H9 (cell line): ENCODE results near the gene CRYGN. TPM values are rescaled to one million over a fixed set of nuclear protein-coding genes. Genes with fewer than 3 reads are reported as not detected.

Experiments
- DNase-seq: peaks from one replicate; pipeline ENCODE4 v3.0.0-alpha.2; 2017
- H2AFZ ChIP-seq: one replicate; pipeline ENCODE4 v1.6.1; 2013; ENCODE audit warnings: mild to moderate bottlenecking, low read length, control low read depth, moderate library complexity
- H2AK5ac ChIP-seq: 2 replicates; pipeline ENCODE4 v1.6.1; 2013; ENCODE audit warnings: low read length, control low read depth, mixed read lengths; ENCODE audit not compliant: insufficient read length
- H2BK120ac ChIP-seq: one replicate; pipeline ENCODE4 v1.6.1; 2013; ENCODE audit warnings: low read depth, mild to moderate bottlenecking, low read length, control low read depth, inconsistent platforms; ENCODE audit not compliant: poor library complexity, severe bottlenecking
- H2BK12ac ChIP-seq: 2 replicates; pipeline ENCODE4 v1.6.1; 2013; ENCODE audit warnings: low read length, control low read depth, mixed read lengths, low read depth; ENCODE audit not compliant: insufficient read length
- H2BK15ac ChIP-seq: 2 replicates; pipeline ENCODE4 v1.6.1; 2013; ENCODE audit warnings: low read depth, low read length, control low read depth
- H2BK20ac ChIP-seq: one replicate; pipeline ENCODE4 v1.6.1; 2013; ENCODE audit warnings: low read depth, mild to moderate bottlenecking, low read length, control low read depth, inconsistent platforms; ENCODE audit not compliant: poor library complexity, severe bottlenecking
- H2BK5ac ChIP-seq: 2 replicates; pipeline ENCODE4 v1.6.1; 2013; ENCODE audit warnings: low read length, control low read depth, mixed read lengths; ENCODE audit not compliant: insufficient read length
- H3K14ac ChIP-seq: 2 replicates; pipeline ENCODE4 v1.6.1; 2013; ENCODE audit warnings: low read length, control low read depth; ENCODE audit not compliant: insufficient read depth
- H3K18ac ChIP-seq: 2 replicates; pipeline ENCODE4 v1.6.1; 2013; ENCODE audit warnings: low read depth, mild to moderate bottlenecking, mixed read lengths, low read length, control low read depth; ENCODE audit not compliant: insufficient read length
- H3K23ac ChIP-seq: 2 replicates; pipeline ENCODE4 v1.6.1; 2013; ENCODE audit warnings: low read length, control low read depth, mixed read lengths, low read depth; ENCODE audit not compliant: insufficient read length
- H3K23me2 ChIP-seq: 2 replicates; pipeline ENCODE4 v1.6.1; 2013; ENCODE audit warnings: low read depth, mild to moderate bottlenecking, mixed read lengths, low read length, control low read depth; ENCODE audit not compliant: insufficient read length, poor library complexity, severe bottlenecking
- H3K27ac ChIP-seq: 2 replicates; pipeline ENCODE4 v1.5.1; 2013; ENCODE audit warnings: low read length, control low read depth, mixed read lengths, low read depth; ENCODE audit not compliant: insufficient read length
- H3K27me3 ChIP-seq: 2 replicates; pipeline ENCODE4 v1.6.1; 2013; ENCODE audit warnings: low read length, control low read depth, inconsistent platforms; ENCODE audit not compliant: insufficient read depth
- H3K4ac ChIP-seq: 2 replicates; pipeline ENCODE4 v1.6.1; 2013; ENCODE audit warnings: low read depth, mild to moderate bottlenecking, control low read depth, inconsistent platforms, low read length, moderate library complexity
- H3K4me1 ChIP-seq: 2 replicates; pipeline ENCODE4 v1.6.1; 2013; ENCODE audit warnings: low read length, control low read depth, inconsistent platforms; ENCODE audit not compliant: insufficient read depth
- H3K4me2 ChIP-seq: 2 replicates; pipeline ENCODE4 v1.6.1; 2013; ENCODE audit warnings: low read length, control low read depth, mixed read lengths; ENCODE audit not compliant: insufficient read length, insufficient read depth
- H3K56ac ChIP-seq: 2 replicates; pipeline ENCODE4 v1.6.1; 2013; ENCODE audit warnings: low read depth, mild to moderate bottlenecking, mixed read lengths, low read length, control low read depth; ENCODE audit not compliant: insufficient read length
- H3K79me1 ChIP-seq: 2 replicates; pipeline ENCODE4 v1.6.1; 2013; ENCODE audit warnings: low read depth, mild to moderate bottlenecking, moderate library complexity, low read length, control low read depth, inconsistent platforms; ENCODE audit not compliant: insufficient read depth, poor library complexity, severe bottlenecking
- H3K79me2 ChIP-seq: 2 replicates; pipeline ENCODE4 v1.6.1; 2013; ENCODE audit warnings: low read length, control low read depth, inconsistent platforms; ENCODE audit not compliant: insufficient read depth
- H3K9ac ChIP-seq: 2 replicates; pipeline ENCODE4 v1.6.1; 2013; ENCODE audit warnings: low read length, control low read depth, mixed read lengths; ENCODE audit not compliant: insufficient read length; ENCODE audit errors: extremely low read depth
- H3K9me3 ChIP-seq: one replicate; pipeline ENCODE4 v1.6.1; 2013; ENCODE audit warnings: low read depth, low read length, inconsistent platforms; ENCODE audit not compliant: control insufficient read depth
- H3T11ph ChIP-seq: one replicate; pipeline ENCODE4 v1.6.1; 2013; ENCODE audit warnings: mild to moderate bottlenecking, low read length, control low read depth, inconsistent platforms
- H4K20me1 ChIP-seq: one replicate; pipeline ENCODE4 v1.6.1; 2013; ENCODE audit not compliant: control insufficient read depth, insufficient read length, insufficient read depth
- H4K5ac ChIP-seq: 2 replicates; pipeline ENCODE4 v1.6.1; 2013; ENCODE audit warnings: low read depth, mild to moderate bottlenecking, mixed read lengths, low read length, control low read depth; ENCODE audit not compliant: insufficient read length
- H4K8ac ChIP-seq: replicated peaks from 2 replicates; pipeline ENCODE4 v1.6.1; 2013; ENCODE audit warnings: low read length, control low read depth, mixed read lengths, low read depth; ENCODE audit not compliant: insufficient read length
- H4K91ac ChIP-seq: 2 replicates; pipeline ENCODE4 v1.6.1; 2013; ENCODE audit warnings: low read depth, mild to moderate bottlenecking, moderate library complexity, mixed read lengths, low read length, control low read depth; ENCODE audit not compliant: insufficient read length
- H3K27ac Mint-ChIP-seq, 3 experiments: 2 replicates in 2 of 3; 3 replicates in 1 of 3; pipeline ENCODE4 v1.8.0; 2020 to 2021; ENCODE audit warnings: mixed read lengths in 3 of 3, mild to moderate bottlenecking in 1 of 3, moderate library complexity in 1 of 3
- H3K27me3 Mint-ChIP-seq: 2 replicates; pipeline ENCODE4 v1.8.0; 2021; ENCODE audit warnings: low read depth, mild to moderate bottlenecking, moderate library complexity, mixed read lengths
- H3K36me3 Mint-ChIP-seq, 3 experiments: 2 replicates in 2 of 3; 3 replicates in 1 of 3; pipeline ENCODE4 v1.8.0; 2020 to 2021; ENCODE audit warnings: low read depth in 3 of 3, mixed read lengths in 3 of 3; ENCODE audit not compliant: insufficient read depth in 1 of 3
- H3K4me1 Mint-ChIP-seq, 2 experiments: 2 replicates each; pipeline ENCODE4 v1.8.0; 2020; ENCODE audit warnings: mixed read lengths in 2 of 2
- H3K4me3 Mint-ChIP-seq, 2 experiments: 2 replicates in 1 of 2; 3 replicates in 1 of 2; pipeline ENCODE4 v1.8.0; 2020 to 2021; ENCODE audit warnings: mild to moderate bottlenecking in 2 of 2, mixed read lengths in 2 of 2, moderate library complexity in 1 of 2
- H3K9me3 Mint-ChIP-seq, 2 experiments: 2 replicates in 1 of 2; 3 replicates in 1 of 2; pipeline ENCODE4 v1.8.0; 2020; ENCODE audit warnings: mild to moderate bottlenecking in 2 of 2, mixed read lengths in 2 of 2, moderate library complexity in 1 of 2
- WGBS: extraction: QIAGEN DNeasy Blood & Tissue Kit; methylation state at CpG from one replicate; pipeline ENCODE4 v1.1.7; 2013; ENCODE audit warnings: missing lambda C conversion rate, low lambda C conversion rate, mixed read lengths; ENCODE audit not compliant: insufficient read length; ENCODE audit errors: extremely low coverage; 5-methylcytosine and 5-hydroxymethylcytosine counted together
- total RNA-seq: library from RNA; stranded (reverse); gene quantifications from 2 replicates; pipeline ENCODE4 v1.2.1, GENCODE V29; 2021
- TF ChIP-seq, protein P1 (sequence below): fragments of 200-600 bp; sonication (generic); conservative IDR thresholded peaks from 3 replicates; pipeline ENCODE4 v1.8.0; 2021; ENCODE audit warnings: antibody characterized with exemption, mild to moderate bottlenecking

CRYGN gene
- total RNA-seq, 1 experiment from 2014 or later = 1.8 TPM

DNA sequence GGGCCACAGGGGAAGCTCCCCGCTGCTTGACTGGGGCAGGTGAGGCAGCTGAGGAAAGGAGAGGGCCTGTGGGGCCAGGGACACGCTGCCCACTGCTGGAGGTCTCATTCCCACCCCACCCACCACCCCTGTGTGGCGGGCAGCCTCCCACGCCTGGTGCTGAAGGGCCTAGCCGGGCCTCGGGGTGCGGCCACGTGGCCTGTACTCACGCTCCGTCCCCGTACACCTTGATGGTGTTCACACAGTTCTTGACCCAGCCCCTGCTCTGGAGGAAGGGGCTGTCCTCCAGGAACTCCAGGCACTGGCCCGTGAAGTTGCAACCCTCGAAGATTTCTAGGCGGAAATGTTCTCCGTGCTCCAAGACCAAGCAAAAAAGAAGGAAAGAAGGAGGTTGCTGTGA, 4.0 kb downstream of the CRYGN start:
- Mint-ChIP-seq H3K4me1 (peaks cover 14 to 17% of the 10 kb centered on the region in 2 experiments), H3K9me3 (peaks cover 0 to 3% of the 10 kb centered on the region in 2 experiments; a peak in 2 of 5 replicates), H3K27ac (peak overlapping the region in 1 of 3 experiments; percentile 55; a peak in 1 of 7 replicates), H3K36me3 (peaks cover 0 to 5% (median 0%) of the 10 kb centered on the region in 3 experiments; a peak in 2 of 7 replicates), H3K4me3 (no peak overlapping the region), H3K27me3 (peaks cover 3% of the 10 kb centered on the region)
- no peak overlapping the region for H2BK5ac ChIP-seq
- H2BK15ac ChIP-seq = no peak overlapping the region
- TF ChIP-seq, protein P1, sequence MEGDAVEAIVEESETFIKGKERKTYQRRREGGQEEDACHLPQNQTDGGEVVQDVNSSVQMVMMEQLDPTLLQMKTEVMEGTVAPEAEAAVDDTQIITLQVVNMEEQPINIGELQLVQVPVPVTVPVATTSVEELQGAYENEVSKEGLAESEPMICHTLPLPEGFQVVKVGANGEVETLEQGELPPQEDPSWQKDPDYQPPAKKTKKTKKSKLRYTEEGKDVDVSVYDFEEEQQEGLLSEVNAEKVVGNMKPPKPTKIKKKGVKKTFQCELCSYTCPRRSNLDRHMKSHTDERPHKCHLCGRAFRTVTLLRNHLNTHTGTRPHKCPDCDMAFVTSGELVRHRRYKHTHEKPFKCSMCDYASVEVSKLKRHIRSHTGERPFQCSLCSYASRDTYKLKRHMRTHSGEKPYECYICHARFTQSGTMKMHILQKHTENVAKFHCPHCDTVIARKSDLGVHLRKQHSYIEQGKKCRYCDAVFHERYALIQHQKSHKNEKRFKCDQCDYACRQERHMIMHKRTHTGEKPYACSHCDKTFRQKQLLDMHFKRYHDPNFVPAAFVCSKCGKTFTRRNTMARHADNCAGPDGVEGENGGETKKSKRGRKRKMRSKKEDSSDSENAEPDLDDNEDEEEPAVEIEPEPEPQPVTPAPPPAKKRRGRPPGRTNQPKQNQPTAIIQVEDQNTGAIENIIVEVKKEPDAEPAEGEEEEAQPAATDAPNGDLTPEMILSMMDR = no peak
- no peaks in the 10 kb centered on the region for H3K27me3 ChIP-seq
- no peak overlapping the region for H4K8ac ChIP-seq
- no peak overlapping the region for H2BK12ac ChIP-seq
- no peak overlapping the region for H3K56ac ChIP-seq
- no peak overlapping the region for H2AFZ ChIP-seq
- H3K4ac ChIP-seq = no peak overlapping the region
- H3K79me2 ChIP-seq = no peaks in the 10 kb centered on the region
- H4K91ac ChIP-seq = no peak overlapping the region
- no peaks in the 10 kb centered on the region for H3K4me1 ChIP-seq
- DNase-seq = no peak
- no peak overlapping the region for H4K5ac ChIP-seq
- no peak overlapping the region for H3T11ph ChIP-seq
- peaks cover 11% of the 10 kb centered on the region for H3K23me2 ChIP-seq
- H3K23ac ChIP-seq = no peak overlapping the region
- no peak overlapping the region for H2BK20ac ChIP-seq
- no peak overlapping the region for H2BK120ac ChIP-seq
- no peak overlapping the region for H3K27ac ChIP-seq
- no peak overlapping the region for H2AK5ac ChIP-seq
- H3K18ac ChIP-seq = no peak overlapping the region
- H4K20me1 ChIP-seq = no peaks in the 10 kb centered on the region
- no peak overlapping the region for H3K9ac ChIP-seq
- H3K14ac ChIP-seq = no peak overlapping the region
- no peak overlapping the region for H3K4me2 ChIP-seq
- no peaks in the 10 kb centered on the region for H3K79me1 ChIP-seq
- WGBS = no CpG with 5 or more reads among the region's 15 CpGs
- no peaks in the 10 kb centered on the region for H3K9me3 ChIP-seq
